Mesendoderm (in vitro differentiated cells): ENCODE measurements around the gene GCH1.

Experiments
- DNase-seq: peaks from one replicate; pipeline ENCODE4 v3.0.0; 2013
- H2AK5ac ChIP-seq: 2 replicates; pipeline ENCODE4 v1.6.1; 2013; ENCODE audit warnings: low read length, inconsistent platforms
- H2BK120ac ChIP-seq: 2 replicates; pipeline ENCODE4 v1.6.1; 2013; ENCODE audit warnings: low read depth, mild to moderate bottlenecking, low read length, moderate library complexity, mixed read lengths
- H2BK15ac ChIP-seq: replicated peaks from 2 replicates; pipeline ENCODE4 v1.6.1; 2013; ENCODE audit warnings: low read depth, mild to moderate bottlenecking, moderate library complexity
- H2BK5ac ChIP-seq: 2 replicates; pipeline ENCODE4 v1.6.1; 2013; ENCODE audit warnings: low read length, inconsistent platforms
- H3K18ac ChIP-seq: 2 replicates; pipeline ENCODE4 v1.6.1; 2013; ENCODE audit warnings: mild to moderate bottlenecking, low read length, mixed read lengths
- H3K23ac ChIP-seq: one replicate; pipeline ENCODE4 v1.6.1; 2013; ENCODE audit warnings: low read length
- H3K27ac ChIP-seq: 2 replicates; pipeline ENCODE4 v1.5.1; 2013; ENCODE audit warnings: low read depth, mild to moderate bottlenecking, inconsistent platforms, low read length, moderate library complexity
- H3K27me3 ChIP-seq: 2 replicates; pipeline ENCODE4 v1.6.1; 2013; ENCODE audit warnings: low read length, control low read depth, mild to moderate bottlenecking, inconsistent platforms; ENCODE audit not compliant: insufficient read depth, poor library complexity
- H3K36me3 ChIP-seq: 2 replicates; pipeline ENCODE4 v1.6.1; 2013; ENCODE audit warnings: low read length, inconsistent platforms; ENCODE audit not compliant: control insufficient read depth, insufficient read depth
- H3K4ac ChIP-seq: one replicate; pipeline ENCODE4 v1.6.1; 2013; ENCODE audit warnings: low read depth, mild to moderate bottlenecking, low read length, moderate library complexity
- H3K4me1 ChIP-seq: 2 replicates; pipeline ENCODE4 v1.6.1; 2013; ENCODE audit warnings: low read depth, low read length, inconsistent platforms; ENCODE audit not compliant: control insufficient read depth
- H3K4me2 ChIP-seq: 2 replicates; pipeline ENCODE4 v1.6.1; 2013; ENCODE audit warnings: low read length
- H3K4me3 ChIP-seq: 2 replicates; pipeline ENCODE4 v1.5.1; 2013; ENCODE audit warnings: mild to moderate bottlenecking, low read length
- H3K56ac ChIP-seq: one replicate; pipeline ENCODE4 v1.6.1; 2013; ENCODE audit warnings: low read length
- H3K79me1 ChIP-seq: 2 replicates; pipeline ENCODE4 v1.6.1; 2013; ENCODE audit warnings: low read length, inconsistent platforms
- H3K79me2 ChIP-seq: 2 replicates; pipeline ENCODE4 v1.6.1; 2013; ENCODE audit warnings: mild to moderate bottlenecking, low read length; ENCODE audit not compliant: control insufficient read depth, insufficient read depth
- H3K9ac ChIP-seq: 2 replicates; pipeline ENCODE4 v1.6.1; 2013; ENCODE audit warnings: low read length, inconsistent platforms
- H4K5ac ChIP-seq: one replicate; pipeline ENCODE4 v1.6.1; 2013; ENCODE audit warnings: low read length
- H4K8ac ChIP-seq: one replicate; pipeline ENCODE4 v1.6.1; 2013; ENCODE audit warnings: low read depth, mild to moderate bottlenecking, control low read depth, low read length, moderate library complexity
- WGBS: extraction: QIAGEN DNeasy Blood & Tissue Kit; methylation state at CpG from one replicate; pipeline ENCODE4 v1.1.7; 2013; ENCODE audit warnings: low lambda C conversion rate, missing lambda C conversion rate; ENCODE audit not compliant: insufficient coverage; ENCODE audit errors: extremely low coverage; 5-methylcytosine and 5-hydroxymethylcytosine counted together

GCH1 gene

DNA sequence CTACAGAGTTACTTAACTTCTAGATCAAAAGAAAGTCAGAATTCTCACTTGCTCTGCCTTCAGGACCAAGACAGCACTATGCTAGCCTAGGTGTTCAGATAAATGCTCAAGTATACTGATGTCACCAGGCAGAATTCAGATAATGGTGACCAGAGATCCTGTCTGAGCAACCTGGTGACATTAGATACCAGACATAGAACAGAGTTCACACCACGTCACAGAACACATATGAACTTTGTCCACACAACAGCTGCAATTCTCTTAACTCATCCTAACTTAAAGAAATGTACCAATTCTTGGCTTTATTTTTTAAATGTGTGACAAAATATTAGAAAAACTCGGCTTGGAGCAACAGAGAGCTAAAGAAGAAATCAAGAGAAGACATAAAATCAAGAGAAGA is 58.1 kb downstream of the GCH1 start:
- Histone ChIP-seq H3K27ac (no peak overlapping the region), H3K4ac (no peak overlapping the region), H2AK5ac (no peak overlapping the region), H3K4me2 (no peak overlapping the region), H3K18ac (no peak overlapping the region), H3K4me3 (no peak overlapping the region), H2BK120ac (no peak overlapping the region), H3K9ac (no peak overlapping the region), H2BK15ac (no peak overlapping the region), H4K8ac (no peak overlapping the region), H3K79me2 (no peaks in the 10 kb centered on the region), H3K36me3 (no peaks in the 10 kb centered on the region), H3K23ac (no peak overlapping the region), H3K27me3 (no peaks in the 10 kb centered on the region), H4K5ac (no peak overlapping the region), H3K4me1 (no peaks in the 10 kb centered on the region), H3K79me1 (no peaks in the 10 kb centered on the region), H2BK5ac (no peak overlapping the region), H3K56ac (no peak overlapping the region)
- DNase-seq: no peak
- WGBS: no CpG with 5 or more reads among the region's 2 CpGs

DNA sequence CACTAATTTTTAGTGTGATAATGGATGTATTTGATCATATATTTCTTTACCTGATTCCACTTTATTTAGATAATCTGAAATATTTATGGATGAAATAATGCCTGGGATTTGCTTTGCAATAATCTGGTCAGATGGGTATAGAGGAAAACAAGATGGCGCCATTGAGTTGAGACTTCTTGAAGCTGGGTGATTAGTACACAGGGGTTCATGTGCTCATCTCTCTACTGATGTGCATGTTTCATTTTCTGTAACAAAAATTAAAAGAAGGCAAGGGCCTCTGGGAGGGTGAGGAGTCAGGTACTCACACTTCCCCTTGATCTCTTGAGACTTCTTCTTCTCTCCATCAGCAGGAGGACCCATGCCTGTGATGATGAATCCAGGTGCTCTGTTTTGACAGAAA is 61.8 kb downstream of the GCH1 start:
- Histone ChIP-seq H3K4me1 (no peaks in the 10 kb centered on the region), H3K4me3 (no peak overlapping the region), H2BK5ac (no peak overlapping the region), H3K56ac (no peak overlapping the region), H2BK15ac (no peak overlapping the region), H3K79me1 (no peaks in the 10 kb centered on the region), H3K36me3 (no peaks in the 10 kb centered on the region), H3K4me2 (no peak overlapping the region), H3K4ac (no peak overlapping the region), H3K18ac (no peak overlapping the region), H4K8ac (no peak overlapping the region), H3K27me3 (no peaks in the 10 kb centered on the region), H3K79me2 (no peaks in the 10 kb centered on the region), H3K23ac (no peak overlapping the region), H2AK5ac (no peak overlapping the region), H3K27ac (no peak overlapping the region), H3K9ac (no peak overlapping the region), H2BK120ac (no peak overlapping the region), H4K5ac (no peak overlapping the region)
- no CpG with 5 or more reads among the region's 1 CpG for WGBS
- no peak for DNase-seq

DNA sequence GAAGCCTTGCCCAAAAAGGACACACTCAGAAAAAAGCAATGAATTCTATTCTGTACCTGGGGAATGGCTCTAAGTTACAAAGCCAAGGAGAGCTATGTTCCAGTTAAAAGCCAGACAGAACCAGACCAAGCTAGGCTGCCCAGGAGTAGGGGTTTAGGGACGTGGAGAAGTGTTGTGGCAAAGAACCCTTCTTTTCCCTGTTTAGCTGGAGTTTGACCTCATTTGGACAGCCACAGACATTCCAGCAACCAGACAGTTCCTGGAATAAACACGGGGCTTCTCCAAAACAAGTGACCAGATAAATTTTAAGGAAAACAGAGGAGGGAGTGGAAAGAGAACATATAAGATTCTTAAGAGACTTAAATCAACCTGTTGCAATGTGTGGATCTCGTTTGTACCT is 62.3 kb downstream of the GCH1 start:
- H3K4me2 ChIP-seq: no peak overlapping the region
- no peak overlapping the region for H3K27ac ChIP-seq
- no peak overlapping the region for H2BK5ac ChIP-seq
- H2AK5ac ChIP-seq: no peak overlapping the region
- H3K23ac ChIP-seq: no peak overlapping the region
- H3K9ac ChIP-seq: no peak overlapping the region
- no peak overlapping the region for H2BK15ac ChIP-seq
- no peaks in the 10 kb centered on the region for H3K27me3 ChIP-seq
- H3K36me3 ChIP-seq: no peaks in the 10 kb centered on the region
- no peak overlapping the region for H4K5ac ChIP-seq
- H3K79me1 ChIP-seq: no peaks in the 10 kb centered on the region
- H3K4ac ChIP-seq: no peak overlapping the region
- H2BK120ac ChIP-seq: no peak overlapping the region
- no peak overlapping the region for H3K4me3 ChIP-seq
- no peaks in the 10 kb centered on the region for H3K79me2 ChIP-seq
- no peak overlapping the region for H3K56ac ChIP-seq
- H3K4me1 ChIP-seq: no peaks in the 10 kb centered on the region
- H3K18ac ChIP-seq: no peak overlapping the region
- no peak for DNase-seq
- no CpG with 5 or more reads among the region's 3 CpGs for WGBS
- no peak overlapping the region for H4K8ac ChIP-seq

DNA sequence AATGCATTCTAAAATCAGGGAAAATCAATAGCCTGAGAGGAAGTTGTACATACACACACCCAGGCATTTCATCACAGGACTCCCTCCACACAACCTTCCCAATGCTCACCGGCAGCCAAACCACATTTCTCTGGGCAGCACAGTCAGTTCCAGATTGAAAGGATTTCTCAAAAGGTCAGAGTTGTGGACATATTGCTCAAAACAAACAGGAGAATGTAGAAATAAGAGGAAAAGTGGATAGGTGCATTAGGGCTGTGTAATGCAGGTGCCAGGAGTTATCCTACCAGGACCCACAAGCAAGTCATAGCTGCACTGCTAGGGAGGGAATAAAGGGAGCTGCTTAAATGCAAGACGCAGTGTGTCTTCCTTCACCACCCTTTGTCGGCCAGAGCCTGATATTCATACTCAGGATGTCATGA is 62.9 kb downstream of the GCH1 start:
- no peak overlapping the region for H3K27ac ChIP-seq

DNA sequence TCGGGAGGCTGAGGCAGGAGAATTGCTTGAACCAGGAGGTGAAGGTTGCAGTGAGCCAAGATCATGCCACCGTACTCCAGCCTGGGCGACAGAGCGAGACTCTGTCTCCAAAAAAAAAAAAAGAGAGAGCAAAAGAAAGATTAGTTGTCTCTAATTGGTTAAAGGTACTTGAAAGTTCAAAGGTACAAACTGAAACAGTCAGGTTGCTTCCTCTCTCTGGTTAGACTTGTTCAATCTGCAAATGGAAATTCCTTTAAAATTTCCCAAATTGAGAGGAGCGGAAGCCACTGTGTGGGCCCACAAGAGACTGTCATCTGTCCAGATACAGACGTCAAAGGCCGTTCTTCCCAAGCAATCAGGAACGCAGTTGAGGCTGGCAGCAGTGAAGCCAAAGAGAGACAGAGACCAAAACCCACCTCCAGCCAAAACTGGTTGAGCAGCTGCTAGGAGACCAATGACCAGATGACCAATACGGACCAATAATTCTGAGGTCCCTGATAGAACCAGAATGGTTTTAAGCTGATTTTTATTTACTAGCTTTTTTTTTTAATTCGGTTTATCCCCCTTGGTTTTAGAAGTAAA is 63.6 kb downstream of the GCH1 start:
- no peak overlapping the region for H3K23ac ChIP-seq
- no peaks in the 10 kb centered on the region for H3K36me3 ChIP-seq
- no peak overlapping the region for H2AK5ac ChIP-seq
- H2BK5ac ChIP-seq: no peak overlapping the region
- no peak overlapping the region for H4K5ac ChIP-seq
- H2BK120ac ChIP-seq: no peak overlapping the region
- no peak overlapping the region for H3K56ac ChIP-seq
- no peak overlapping the region for H3K9ac ChIP-seq
- H3K4me3 ChIP-seq: no peak overlapping the region
- no peak overlapping the region for H3K18ac ChIP-seq
- no peaks in the 10 kb centered on the region for H3K79me1 ChIP-seq
- no peak overlapping the region for H3K27ac ChIP-seq
- no peaks in the 10 kb centered on the region for H3K4me1 ChIP-seq
- DNase-seq: no peak
- no peak overlapping the region for H3K4me2 ChIP-seq
- H4K8ac ChIP-seq: no peak overlapping the region
- no peak overlapping the region for H2BK15ac ChIP-seq
- no peaks in the 10 kb centered on the region for H3K27me3 ChIP-seq
- H3K79me2 ChIP-seq: no peaks in the 10 kb centered on the region
- WGBS: no CpG with 5 or more reads among the region's 10 CpGs
- H3K4ac ChIP-seq: no peak overlapping the region

More for the DNA sequence above, 62.9 kb downstream of the GCH1 start:
- Histone ChIP-seq H2BK15ac (no peak overlapping the region), H3K4me2 (no peak overlapping the region), H2AK5ac (no peak overlapping the region), H3K4me3 (no peak overlapping the region), H3K79me1 (no peaks in the 10 kb centered on the region), H3K18ac (no peak overlapping the region), H3K79me2 (no peaks in the 10 kb centered on the region), H4K5ac (no peak overlapping the region), H2BK5ac (no peak overlapping the region), H3K9ac (no peak overlapping the region), H3K36me3 (no peaks in the 10 kb centered on the region), H3K27me3 (no peaks in the 10 kb centered on the region), H3K23ac (no peak overlapping the region), H4K8ac (no peak overlapping the region), H2BK120ac (no peak overlapping the region), H3K4me1 (no peaks in the 10 kb centered on the region), H3K56ac (no peak overlapping the region), H3K4ac (no peak overlapping the region)
- WGBS: no CpG with 5 or more reads among the region's 3 CpGs
- no peak for DNase-seq

DNA sequence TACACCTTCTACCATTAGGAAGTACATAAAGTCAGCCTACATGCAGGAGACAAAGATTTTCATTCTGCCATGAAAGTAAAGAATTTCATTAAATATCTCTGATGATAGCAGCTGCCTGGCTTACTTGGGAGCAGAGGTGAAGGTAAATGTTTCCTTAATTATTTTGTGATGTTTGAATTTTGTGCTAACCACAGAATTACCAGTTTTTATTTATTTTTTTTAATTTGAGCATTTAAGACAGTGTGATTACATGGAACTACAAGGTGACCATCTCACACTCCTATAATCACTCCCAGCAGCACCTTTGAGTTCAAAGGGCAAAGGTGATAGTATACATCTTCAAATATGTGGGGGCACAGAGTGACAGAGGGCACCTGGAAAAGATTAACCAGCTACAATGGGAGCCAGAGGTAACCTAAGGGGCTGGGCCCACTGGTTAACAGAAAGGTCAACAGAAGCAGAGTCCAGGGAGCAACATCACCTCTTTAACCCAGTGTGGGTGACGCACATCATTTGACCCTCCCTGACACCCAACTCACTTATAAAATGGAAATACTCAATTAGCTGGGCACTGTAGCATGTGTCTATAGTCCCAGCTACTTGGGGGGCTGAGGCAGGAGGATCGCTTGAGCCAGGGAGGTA is 65.0 kb downstream of the GCH1 start:
- Histone ChIP-seq H3K4me2 (no peak overlapping the region), H2BK5ac (no peak overlapping the region), H2BK15ac (no peak overlapping the region), H2BK120ac (no peak overlapping the region), H3K36me3 (no peaks in the 10 kb centered on the region), H3K79me1 (no peaks in the 10 kb centered on the region), H3K18ac (no peak overlapping the region), H3K4ac (no peak overlapping the region), H3K27me3 (no peaks in the 10 kb centered on the region), H3K56ac (no peak overlapping the region), H3K9ac (no peak overlapping the region), H3K79me2 (no peaks in the 10 kb centered on the region), H3K4me3 (no peak overlapping the region), H3K23ac (no peak overlapping the region), H3K27ac (no peak overlapping the region), H4K5ac (no peak overlapping the region), H4K8ac (no peak overlapping the region), H3K4me1 (no peaks in the 10 kb centered on the region), H2AK5ac (no peak overlapping the region)
- DNase-seq: no peak
- no CpG with 5 or more reads among the region's 2 CpGs for WGBS
